HG03520 (cell line): Measurements from ENCODE around the gene EXD3.
A peak's percentile ranks its signal among the peaks of the same experiment; 100 is the strongest.

ENCODE experiments used
- ATAC-seq: cut with Tn5 transposase; IDR thresholded peaks from one replicate; pipeline ENCODE4 v1.9.1; 2021; ENCODE audit warnings: mild to moderate bottlenecking, moderate library complexity; ENCODE audit not compliant: unreplicated experiment

EXD3 gene

GRCh38 chr9:137278061-137278701, 144.8 kb downstream of the EXD3 start:
- peak; percentile 5 for ATAC-seq

- peak; percentile 48 for ATAC-seq
Measured at GRCh38 chr9:137277329-137278041, 145.5 kb downstream of the EXD3 start, which contains the start of gene TOR4A. Gene TOR4A, plus strand, starts transcription at chr9:137277726. Its CDS starts 964 bp downstream, at chr9:137278690.

- no peak for ATAC-seq
Measured at GRCh38 chr9:137276473-137277328, 146.3 kb downstream of the EXD3 start.

GRCh38 chr9:137275588-137276472, 147.1 kb downstream of the EXD3 start:
- no peak for ATAC-seq

- no peak for ATAC-seq
Measured at GRCh38 chr9:137275203-137275587, 147.8 kb downstream of the EXD3 start.

- no peak for ATAC-seq
Measured at GRCh38 chr9:137273611-137274320, 149.2 kb downstream of the EXD3 start.

GRCh38 chr9:137273095-137273490, 149.9 kb downstream of the EXD3 start:
- no peak for ATAC-seq

GRCh38 chr9:137272241-137273094, 150.5 kb downstream of the EXD3 start:
- ATAC-seq: no peak

GRCh38 chr9:137271696-137272076, 151.3 kb downstream of the EXD3 start:
- ATAC-seq: no peak

GRCh38 chr9:137270929-137271695, 151.8 kb downstream of the EXD3 start:
- ATAC-seq: no peak

GRCh38 chr9:137269231-137269772, 153.7 kb downstream of the EXD3 start:
- no peak for ATAC-seq

- no peak for ATAC-seq
Measured at GRCh38 chr9:137268538-137269201, 154.3 kb downstream of the EXD3 start.

GRCh38 chr9:137267933-137268355, 155.0 kb downstream of the EXD3 start:
- ATAC-seq: no peak

GRCh38 chr9:137266585-137267453, 156.1 kb downstream of the EXD3 start:
- ATAC-seq: no peak

- no peak for ATAC-seq
Measured at GRCh38 chr9:137266162-137266527, 156.8 kb downstream of the EXD3 start.

- no peak for ATAC-seq
Measured at GRCh38 chr9:137265496-137266161, 157.3 kb downstream of the EXD3 start.
